ENCODE data around the gene CYP24A1. TPM values are rescaled to one million over a fixed set of nuclear protein-coding genes. Genes with fewer than 3 reads are reported as not detected.

CYP24A1 gene
- total RNA-seq, result not detected in 2 replicates
- total RNA-seq (2013), result not detected
- polyA plus RNA-seq, result not detected in 2 replicates
- polyA minus RNA-seq, result not detected in 2 replicates

GRCh38 chr20:54173653-54174456, at the start of gene CYP24A1:
TSS of gene CYP24A1 (minus strand) at chr20:54173986. CDS start at chr20:54173579, 407 bp downstream.
- no peaks in the 10 kb centered on the region for H3K9me3 Mint-ChIP-seq (ENCODE audit: insufficient read depth)
- no peaks in the 10 kb centered on the region for H3K79me2 ChIP-seq (ENCODE audit: control insufficient read depth, insufficient read depth, low read length)
- H3K27me3 Mint-ChIP-seq, result peaks cover 74% of the 10 kb centered on the region
- H3K4me1 Mint-ChIP-seq, result peaks cover 17% of the 10 kb centered on the region
- intact Hi-C loops (cut with micrococcal nuclease), result no loop called here
- peaks cover 0 to 41% (median 24%) of the 10 kb centered on the region in 4 experiments for H3K27me3 ChIP-seq (replicated peaks in 1 of 4; ENCODE audit: control extremely low read depth in 1 of 4, control insufficient read depth in 3 of 4, insufficient read depth in 4 of 4, low read length in 3 of 4)
- WGBS (ENCODE audit: insufficient coverage), result 5% methylated on average over 54 of the region's 61 CpGs
- no peak within 1 kb of the TSS for H3K27ac ChIP-seq (ENCODE audit: low read length in 2 of 2)
- no peak within 1 kb of the TSS for H3K27ac Mint-ChIP-seq
- peak within 1 kb of the TSS; percentile 10 for H2AFZ ChIP-seq (ENCODE audit: insufficient read depth, low read depth, low read length, poor library complexity, severe bottlenecking)
- peaks cover 0 to 2% (median 0%) of the 10 kb centered on the region in 3 donors for H3K9me3 ChIP-seq (ENCODE audit: control extremely low read depth in 1 of 3, control insufficient read depth in 2 of 3, insufficient read depth in 1 of 3, low read length in 2 of 3)
- ATAC-seq (ENCODE audit: low read depth) (no peak), DNase-seq (no peak)
- ChIA-PET CTCF (no interaction called here), POLR2A (no interaction called here)
- H3K9ac ChIP-seq (ENCODE audit: low read length), result no peak within 1 kb of the TSS
- no peak for TF ChIP-seq CTCF (IDR thresholded peaks at IDR 0.05)
- no peak for TF ChIP-seq EZH2 (IDR thresholded peaks at IDR 0.05; ENCODE audit: borderline replicate concordance, insufficient read depth, low read depth, low read length, poor library complexity, severe bottlenecking)
- peak within 1 kb of the TSS; percentile 25 for H3K4me2 ChIP-seq (replicated peaks; ENCODE audit: low read depth, low read length, poor library complexity, severe bottlenecking)
- H3K4me1 ChIP-seq (ENCODE audit: control insufficient read depth in 2 of 2, insufficient read depth in 2 of 2, low read length in 2 of 2), result peaks cover 5 to 14% of the 10 kb centered on the region in 2 donors
- H3K36me3 ChIP-seq (replicated peaks in 1 of 2; ENCODE audit: control extremely low read depth in 1 of 2, control insufficient read depth in 1 of 2, extremely low read depth in 1 of 2, insufficient read depth in 2 of 2, low read length in 1 of 2), result no peaks in the 10 kb centered on the region
- H3K4me3 ChIP-seq (ENCODE audit: control extremely low read depth in 1 of 5, extremely low read depth in 1 of 5, insufficient read depth in 1 of 5, low read depth in 2 of 5, low read length in 4 of 5), result no peak within 1 kb of the TSS
- H4K20me1 ChIP-seq (ENCODE audit: control insufficient read depth, insufficient read depth, low read length, poor library complexity, severe bottlenecking), result no peaks in the 10 kb centered on the region
- H3K4me3 Mint-ChIP-seq, result peak within 1 kb of the TSS; percentile 41

GRCh38 chr20:54223285-54223684, 49.5 kb upstream of the CYP24A1 start:
- H3K27ac Mint-ChIP-seq, result no peak overlapping the region
- Histone ChIP-seq H3K36me3 (replicated peaks in 1 of 2; ENCODE audit: control extremely low read depth in 1 of 2, control insufficient read depth in 1 of 2, extremely low read depth in 1 of 2, insufficient read depth in 2 of 2, low read length in 1 of 2) (peaks cover 0 to 3% of the 10 kb centered on the region in 2 experiments), H2AFZ (ENCODE audit: insufficient read depth, low read depth, low read length, poor library complexity, severe bottlenecking) (no peak overlapping the region), H3K4me1 (ENCODE audit: control insufficient read depth in 2 of 2, insufficient read depth in 2 of 2, low read length in 2 of 2) (no peaks in the 10 kb centered on the region), H3K9ac (ENCODE audit: low read length) (no peak overlapping the region), H3K79me2 (ENCODE audit: control insufficient read depth, insufficient read depth, low read length) (no peaks in the 10 kb centered on the region), H3K9me3 (ENCODE audit: control extremely low read depth in 1 of 3, control insufficient read depth in 2 of 3, insufficient read depth in 1 of 3, low read length in 2 of 3) (peaks cover 0 to 7% (median 1%) of the 10 kb centered on the region in 3 donors), H3K27ac (ENCODE audit: low read length in 2 of 2) (no peak overlapping the region), H3K4me2 (replicated peaks; ENCODE audit: low read depth, low read length, poor library complexity, severe bottlenecking) (no peak overlapping the region), H3K27me3 (replicated peaks in 1 of 4; ENCODE audit: control extremely low read depth in 1 of 4, control insufficient read depth in 3 of 4, insufficient read depth in 4 of 4, low read length in 3 of 4) (no peaks in the 10 kb centered on the region), H4K20me1 (ENCODE audit: control insufficient read depth, insufficient read depth, low read length, poor library complexity, severe bottlenecking) (no peaks in the 10 kb centered on the region), H3K4me3 (ENCODE audit: control extremely low read depth in 1 of 5, extremely low read depth in 1 of 5, insufficient read depth in 1 of 5, low read depth in 2 of 5, low read length in 4 of 5) (no peak overlapping the region)
- peaks cover 7% of the 10 kb centered on the region for H3K9me3 Mint-ChIP-seq (ENCODE audit: insufficient read depth)
- H3K27me3 Mint-ChIP-seq, result no peaks in the 10 kb centered on the region
- 90% methylated on average over 2 of the region's 5 CpGs for WGBS (ENCODE audit: insufficient coverage)
- POLR2A ChIA-PET, result interaction anchor here (1.1 kb wide), 1 partner anchor 12 kb away, joined by 4 read pairs; no protein-coding TSS in a partner anchor
- no peak for TF ChIP-seq EZH2 (IDR thresholded peaks at IDR 0.05; ENCODE audit: borderline replicate concordance, insufficient read depth, low read depth, low read length, poor library complexity, severe bottlenecking)
- no peak for TF ChIP-seq CTCF (IDR thresholded peaks at IDR 0.05)
- DNase-seq (no peak), ATAC-seq (ENCODE audit: low read depth) (no peak)
- H3K4me1 Mint-ChIP-seq, result peaks cover 8% of the 10 kb centered on the region
- intact Hi-C loops (cut with micrococcal nuclease), result no loop called here
- no peak overlapping the region for H3K4me3 Mint-ChIP-seq
- CTCF ChIA-PET, result interaction anchor here (0.6 to 1.3 kb wide), 3 partner anchors 9 to 423 kb away, joined by 3 to 8 read pairs (median 3); no protein-coding TSS in a partner anchor

Data from B cell (primary cell).